BJ (cell line): ENCODE data around the gene DCBLD2. TPM values are rescaled to one million over a fixed set of nuclear protein-coding genes. Genes with fewer than 3 reads are reported as not detected.
"Not testable (repeated sequence)": the region's sequence is repeated elsewhere in the genome, so short reads cannot be mapped to it uniquely, and the experiment has no call there.

Source experiments
- CTCF ChIA-PET: fragments of 350-600 bp; formaldehyde crosslinking; extraction: SDS; loops from one replicate; lab custom pipeline; 2021; ENCODE audit warnings: antibody characterized with exemption, inconsistent platforms; lab: Yijun Ruan, JAX
- POLR2A ChIA-PET: fragments of 300-600 bp; sonication (Branson Sonifier 250); formaldehyde crosslinking; extraction: SDS; loops from one replicate; lab custom pipeline; 2021; ENCODE audit warnings: antibody characterized with exemption; lab: Charles Lee
- DNase-seq: peaks from one replicate; pipeline ENCODE4 v3.0.0-alpha.2; 2011; ENCODE audit warnings: low read depth
- H3K27me3 ChIP-seq: 2 replicates; pipeline ENCODE4 v1.6.0; 2011; ENCODE audit warnings: low read length; ENCODE audit not compliant: control insufficient read depth, insufficient read depth
- H3K36me3 ChIP-seq: 2 replicates; pipeline ENCODE4 v1.5.1; 2011; ENCODE audit warnings: low read length; ENCODE audit not compliant: control insufficient read depth, insufficient read depth
- H3K4me3 ChIP-seq: 2 replicates; pipeline ENCODE4 v1.5.1; 2011; ENCODE audit warnings: low read depth, mild to moderate bottlenecking, control low read depth, low read length
- polyA plus RNA-seq: library from polyadenylated mRNA; depleted of rRNA; stranded (reverse); fragments of >200 nt; gene quantifications from 2 replicates; pipeline ENCODE4 v1.2.3, GENCODE V29; 2011
- TF ChIP-seq, protein P1 (sequence below): IDR thresholded peaks from 2 replicates; pipeline ENCODE4 v1.5.1; 2011; ENCODE audit warnings: low read depth, mild to moderate bottlenecking, control low read depth, inconsistent platforms, low read length, moderate library complexity; ENCODE audit not compliant: insufficient read depth

DCBLD2 gene
- polyA plus RNA-seq, 1 experiment, result 28.9 TPM

GRCh38 chr3:98848108-98848507, 53.4 kb downstream of the DCBLD2 start:
- Histone ChIP-seq H3K36me3 (no peaks in the 10 kb centered on the region), H3K27me3 (no peaks in the 10 kb centered on the region), H3K4me3 (no peak overlapping the region)
- no peak for DNase-seq
- POLR2A ChIA-PET, result no interaction called here
- TF ChIP-seq, protein P1, sequence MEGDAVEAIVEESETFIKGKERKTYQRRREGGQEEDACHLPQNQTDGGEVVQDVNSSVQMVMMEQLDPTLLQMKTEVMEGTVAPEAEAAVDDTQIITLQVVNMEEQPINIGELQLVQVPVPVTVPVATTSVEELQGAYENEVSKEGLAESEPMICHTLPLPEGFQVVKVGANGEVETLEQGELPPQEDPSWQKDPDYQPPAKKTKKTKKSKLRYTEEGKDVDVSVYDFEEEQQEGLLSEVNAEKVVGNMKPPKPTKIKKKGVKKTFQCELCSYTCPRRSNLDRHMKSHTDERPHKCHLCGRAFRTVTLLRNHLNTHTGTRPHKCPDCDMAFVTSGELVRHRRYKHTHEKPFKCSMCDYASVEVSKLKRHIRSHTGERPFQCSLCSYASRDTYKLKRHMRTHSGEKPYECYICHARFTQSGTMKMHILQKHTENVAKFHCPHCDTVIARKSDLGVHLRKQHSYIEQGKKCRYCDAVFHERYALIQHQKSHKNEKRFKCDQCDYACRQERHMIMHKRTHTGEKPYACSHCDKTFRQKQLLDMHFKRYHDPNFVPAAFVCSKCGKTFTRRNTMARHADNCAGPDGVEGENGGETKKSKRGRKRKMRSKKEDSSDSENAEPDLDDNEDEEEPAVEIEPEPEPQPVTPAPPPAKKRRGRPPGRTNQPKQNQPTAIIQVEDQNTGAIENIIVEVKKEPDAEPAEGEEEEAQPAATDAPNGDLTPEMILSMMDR, result no peak
- CTCF ChIA-PET, result interaction anchor here (1.0 kb wide), 1 partner anchor 9 kb away, joined by 3 read pairs; no protein-coding TSS in a partner anchor

- TF ChIP-seq, protein P1, result no peak
- Histone ChIP-seq H3K36me3 (no peaks in the 10 kb centered on the region; the same call in 1 of the 2 replicates), H3K27me3 (no peaks in the 10 kb centered on the region), H3K4me3 (no peak overlapping the region)
- ChIA-PET CTCF (interaction anchor here (0.8 to 1.3 kb wide), 2 partner anchors 9 to 22 kb away, joined by 3 to 5 read pairs; no protein-coding TSS in a partner anchor), POLR2A (no interaction called here)
- DNase-seq, result peak; percentile 36
These were observed 55.4 kb downstream of the DCBLD2 start for GRCh38 chr3:98846101-98846500.

DNA sequence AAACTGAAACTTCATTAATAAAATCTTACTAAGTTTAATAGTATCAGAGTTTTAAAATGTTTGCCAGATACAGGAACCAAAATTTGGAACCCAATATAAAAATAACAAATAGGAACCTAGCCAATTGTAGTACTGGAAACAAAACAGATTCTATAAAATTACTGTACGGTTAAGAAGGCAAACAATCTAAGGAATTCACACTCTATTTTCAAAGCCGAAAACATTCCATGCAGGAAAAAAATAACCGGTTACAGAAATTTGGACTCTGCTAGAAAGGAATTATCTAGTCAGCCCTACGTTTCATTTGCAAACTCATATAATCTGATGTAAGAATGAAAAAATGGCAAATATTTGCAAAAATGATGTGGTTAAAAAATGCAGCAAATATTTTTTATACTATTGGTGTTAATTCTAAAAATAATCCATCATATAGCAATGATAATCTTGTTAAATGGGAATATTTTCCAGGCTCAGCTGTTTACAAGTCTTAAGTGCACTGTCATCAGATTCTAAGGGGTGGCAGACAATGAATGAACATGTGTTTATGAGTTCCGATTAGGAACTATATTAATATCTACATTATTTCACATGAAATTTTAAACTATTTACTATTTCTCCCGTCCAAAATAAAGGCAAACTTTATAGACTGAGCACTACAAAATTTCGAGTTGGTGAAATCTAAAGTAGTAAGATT, 58.1 kb downstream of the DCBLD2 start:
- no peak for DNase-seq
- CTCF ChIA-PET, result interaction anchor here (1.0 kb wide), 1 partner anchor 43 kb away, joined by 3 read pairs; no protein-coding TSS in a partner anchor
- no peak overlapping the region for H3K4me3 ChIP-seq
- TF ChIP-seq, protein P1, result no peak
- POLR2A ChIA-PET, result no interaction called here
- H3K36me3 ChIP-seq, result no peaks in the 10 kb centered on the region; the same call in 1 of the 2 replicates
- H3K27me3 ChIP-seq, result no peaks in the 10 kb centered on the region

DNA sequence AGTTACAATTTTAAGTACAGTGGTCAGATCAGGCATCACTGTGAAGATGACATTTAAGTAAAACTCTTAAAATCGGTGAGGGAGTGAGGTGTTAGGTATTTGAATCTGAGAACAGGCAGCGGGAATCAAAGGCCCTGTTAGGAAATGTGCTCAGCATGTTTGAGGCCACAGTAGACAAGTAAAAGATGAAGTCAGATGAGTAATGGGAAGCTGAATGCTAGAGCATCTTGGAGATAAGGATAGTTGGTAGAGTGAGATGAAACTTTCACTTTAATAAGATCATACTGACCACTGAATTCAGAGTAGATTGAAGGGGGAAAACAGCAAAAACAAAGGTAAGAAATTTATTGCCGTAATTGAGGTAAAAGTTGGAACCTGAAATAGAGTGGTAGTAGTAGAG, 61.6 kb downstream of the DCBLD2 start:
- TF ChIP-seq, protein P1, result no peak
- DNase-seq, result no peak
- Histone ChIP-seq H3K36me3 (no peaks in the 10 kb centered on the region; the same call in 1 of the 2 replicates), H3K27me3 (no peaks in the 10 kb centered on the region), H3K4me3 (no peak overlapping the region)
- ChIA-PET CTCF (interaction anchor here (1.1 to 1.2 kb wide), 2 partner anchors 8 to 22 kb away, joined by 3 to 4 read pairs; no protein-coding TSS in a partner anchor), POLR2A (no interaction called here)

GRCh38 chr3:98831060-98831459, 70.4 kb downstream of the DCBLD2 start:
- H3K36me3 ChIP-seq, H3K27me3 ChIP-seq, H3K4me3 ChIP-seq, POLR2A ChIA-PET, DNase-seq: not testable (repeated sequence)
- CTCF ChIA-PET, result interaction anchor here (0.7 kb wide), 1 partner anchor 168 kb away, joined by 4 read pairs; no protein-coding TSS in a partner anchor
